ENCODE data around the gene PKNOX2. TPM values are rescaled to one million over a fixed set of nuclear protein-coding genes. Genes with fewer than 3 reads are reported as not detected.

The PKNOX2 gene
- total RNA-seq, 2 donors from 2014 or later = 4.0 to 6.9 TPM

DNA sequence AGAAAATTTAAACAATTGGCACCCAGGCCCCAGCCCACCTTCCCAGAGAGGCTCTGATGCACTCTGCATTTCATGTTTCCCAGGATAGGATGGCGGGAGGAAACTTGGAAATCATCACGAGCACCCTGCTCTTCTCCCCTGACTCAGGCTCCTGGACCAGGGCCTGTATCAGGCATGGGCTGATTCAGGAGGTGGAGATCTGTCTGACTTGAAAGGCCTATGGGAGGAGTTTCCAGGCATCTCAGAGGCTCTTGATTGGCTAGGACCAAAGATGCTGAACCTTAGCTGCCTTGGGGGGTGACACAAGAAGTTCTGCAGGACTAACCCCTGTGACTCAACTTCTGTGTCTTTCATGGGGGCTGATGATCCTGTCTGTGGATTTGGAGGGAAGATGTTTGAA, 106.2 kb downstream of the PKNOX2 start:
- Histone ChIP-seq H3K27me3 (ENCODE audit: control insufficient read depth, insufficient read depth, low read length, poor library complexity, severe bottlenecking) (no peaks in the 10 kb centered on the region), H3K4me1 (ENCODE audit: control insufficient read depth, insufficient read depth, low read length) (peaks cover 16% of the 10 kb centered on the region), H3K9me3 (ENCODE audit: control insufficient read depth, low read length) (no peaks in the 10 kb centered on the region), H3K9ac (ENCODE audit: extremely low read depth, low read length, poor library complexity, severe bottlenecking) (no peak overlapping the region), H3K4me3 (ENCODE audit: low read length) (no peak overlapping the region), H3K36me3 (ENCODE audit: control insufficient read depth, insufficient read depth, low read length) (no peaks in the 10 kb centered on the region), H3K27ac (ENCODE audit: low read depth, low read length) (no peak overlapping the region)
- TF ChIP-seq, protein P1, sequence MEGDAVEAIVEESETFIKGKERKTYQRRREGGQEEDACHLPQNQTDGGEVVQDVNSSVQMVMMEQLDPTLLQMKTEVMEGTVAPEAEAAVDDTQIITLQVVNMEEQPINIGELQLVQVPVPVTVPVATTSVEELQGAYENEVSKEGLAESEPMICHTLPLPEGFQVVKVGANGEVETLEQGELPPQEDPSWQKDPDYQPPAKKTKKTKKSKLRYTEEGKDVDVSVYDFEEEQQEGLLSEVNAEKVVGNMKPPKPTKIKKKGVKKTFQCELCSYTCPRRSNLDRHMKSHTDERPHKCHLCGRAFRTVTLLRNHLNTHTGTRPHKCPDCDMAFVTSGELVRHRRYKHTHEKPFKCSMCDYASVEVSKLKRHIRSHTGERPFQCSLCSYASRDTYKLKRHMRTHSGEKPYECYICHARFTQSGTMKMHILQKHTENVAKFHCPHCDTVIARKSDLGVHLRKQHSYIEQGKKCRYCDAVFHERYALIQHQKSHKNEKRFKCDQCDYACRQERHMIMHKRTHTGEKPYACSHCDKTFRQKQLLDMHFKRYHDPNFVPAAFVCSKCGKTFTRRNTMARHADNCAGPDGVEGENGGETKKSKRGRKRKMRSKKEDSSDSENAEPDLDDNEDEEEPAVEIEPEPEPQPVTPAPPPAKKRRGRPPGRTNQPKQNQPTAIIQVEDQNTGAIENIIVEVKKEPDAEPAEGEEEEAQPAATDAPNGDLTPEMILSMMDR (conservative IDR thresholded peaks at IDR 0.05) = no peak
- WGBS, 2 experiments (ENCODE audit: insufficient coverage in 1 of 2, insufficient read length in 1 of 2) = 85 to 88% methylated on average over 2 of the region's 2 CpGs
- no peak for DNase-seq
- H3K9me3 Mint-ChIP-seq = no peaks in the 10 kb centered on the region
- no peaks in the 10 kb centered on the region for H3K27me3 Mint-ChIP-seq (ENCODE audit: insufficient read depth)
- peaks cover 32% of the 10 kb centered on the region for H3K4me1 Mint-ChIP-seq
- H3K27ac Mint-ChIP-seq = no peak overlapping the region
- H3K36me3 Mint-ChIP-seq (ENCODE audit: low read depth) = no peaks in the 10 kb centered on the region
- no peak overlapping the region for H3K4me3 Mint-ChIP-seq

DNA sequence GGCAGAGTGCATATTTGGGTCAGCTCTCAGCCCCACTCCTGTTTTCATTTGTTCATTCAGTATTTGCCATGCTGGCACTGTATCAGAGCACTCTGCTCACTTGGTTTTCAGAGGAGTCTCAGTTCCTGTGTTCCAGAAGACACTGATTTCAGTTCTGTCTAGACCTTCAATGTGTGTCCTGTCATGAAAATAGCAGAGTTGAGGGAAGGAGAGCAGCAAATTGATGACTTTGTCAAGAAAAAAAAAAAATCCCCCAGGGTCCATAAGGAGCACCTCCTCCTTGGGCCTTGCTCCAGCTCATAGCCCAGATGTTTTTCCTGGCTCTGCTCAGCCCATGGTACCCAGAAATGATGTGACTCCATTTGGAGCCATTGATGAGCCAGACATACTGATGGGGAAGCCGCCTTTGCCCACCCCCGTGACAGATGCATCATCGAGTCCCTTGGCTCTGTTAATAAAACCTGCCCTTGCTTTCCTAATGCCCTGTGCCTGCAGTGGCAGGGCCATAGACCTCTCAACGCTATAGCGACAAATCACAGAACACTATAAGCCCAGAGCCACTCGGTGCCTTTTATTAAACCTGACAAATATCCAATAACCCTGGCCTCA, 107.0 kb downstream of the PKNOX2 start:
- H3K4me1 Mint-ChIP-seq = peaks cover 27% of the 10 kb centered on the region
- Histone ChIP-seq H3K9ac (ENCODE audit: extremely low read depth, low read length, poor library complexity, severe bottlenecking) (no peak overlapping the region), H3K9me3 (ENCODE audit: control insufficient read depth, low read length) (no peaks in the 10 kb centered on the region), H3K27me3 (ENCODE audit: control insufficient read depth, insufficient read depth, low read length, poor library complexity, severe bottlenecking) (no peaks in the 10 kb centered on the region), H3K4me1 (ENCODE audit: control insufficient read depth, insufficient read depth, low read length) (peaks cover 11% of the 10 kb centered on the region), H3K4me3 (ENCODE audit: low read length) (no peak overlapping the region), H3K36me3 (ENCODE audit: control insufficient read depth, insufficient read depth, low read length) (no peaks in the 10 kb centered on the region), H3K27ac (ENCODE audit: low read depth, low read length) (no peak overlapping the region)
- no peak for DNase-seq
- H3K36me3 Mint-ChIP-seq (ENCODE audit: low read depth) = no peaks in the 10 kb centered on the region
- 96% methylated on average over 5 to 6 of the region's 6 CpGs for WGBS, 2 experiments (ENCODE audit: insufficient coverage in 1 of 2, insufficient read length in 1 of 2)
- no peaks in the 10 kb centered on the region for H3K27me3 Mint-ChIP-seq (ENCODE audit: insufficient read depth)
- TF ChIP-seq, protein P1 (conservative IDR thresholded peaks at IDR 0.05) = no peak
- H3K9me3 Mint-ChIP-seq = no peaks in the 10 kb centered on the region
- no peak overlapping the region for H3K4me3 Mint-ChIP-seq
- H3K27ac Mint-ChIP-seq = no peak overlapping the region

DNA sequence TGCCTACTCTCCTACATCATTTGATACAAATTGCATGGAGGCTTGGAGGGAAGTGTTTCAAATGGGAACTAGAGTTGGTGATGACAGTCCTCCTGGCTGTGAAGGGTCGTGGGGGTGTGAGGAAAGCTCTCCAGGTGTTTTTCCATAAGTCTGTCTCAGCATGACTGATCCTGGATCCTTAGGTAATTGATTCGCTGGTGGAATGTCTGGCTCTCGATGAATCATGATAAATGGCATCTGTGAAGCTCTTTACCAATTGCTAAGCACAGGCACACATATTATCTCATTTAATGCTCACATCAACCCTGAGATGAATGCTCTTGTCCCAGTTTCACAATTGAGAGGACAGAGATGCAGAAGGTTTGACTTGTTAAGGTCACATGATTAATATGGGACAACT, 107.5 kb downstream of the PKNOX2 start:
- Histone ChIP-seq H3K27me3 (ENCODE audit: control insufficient read depth, insufficient read depth, low read length, poor library complexity, severe bottlenecking) (no peaks in the 10 kb centered on the region), H3K9ac (ENCODE audit: extremely low read depth, low read length, poor library complexity, severe bottlenecking) (no peak overlapping the region), H3K36me3 (ENCODE audit: control insufficient read depth, insufficient read depth, low read length) (no peaks in the 10 kb centered on the region), H3K9me3 (ENCODE audit: control insufficient read depth, low read length) (no peaks in the 10 kb centered on the region), H3K27ac (ENCODE audit: low read depth, low read length) (no peak overlapping the region), H3K4me1 (ENCODE audit: control insufficient read depth, insufficient read depth, low read length) (peaks cover 9% of the 10 kb centered on the region), H3K4me3 (ENCODE audit: low read length) (no peak overlapping the region)
- H3K27ac Mint-ChIP-seq = no peak overlapping the region
- DNase-seq = no peak
- H3K4me1 Mint-ChIP-seq = peaks cover 24% of the 10 kb centered on the region
- no peaks in the 10 kb centered on the region for H3K9me3 Mint-ChIP-seq
- TF ChIP-seq, protein P1 (conservative IDR thresholded peaks at IDR 0.05) = no peak
- no peaks in the 10 kb centered on the region for H3K27me3 Mint-ChIP-seq (ENCODE audit: insufficient read depth)
- no peaks in the 10 kb centered on the region for H3K36me3 Mint-ChIP-seq (ENCODE audit: low read depth)
- 67 to 94% methylated on average over 1 to 3 of the region's 3 CpGs for WGBS, 2 experiments (ENCODE audit: insufficient coverage in 1 of 2, insufficient read length in 1 of 2)
- no peak overlapping the region for H3K4me3 Mint-ChIP-seq

All from endodermal cell (in vitro differentiated cells).